GM12878 (cell line): ENCODE results near the gene GSTM2. TPM values are rescaled to one million over a fixed set of nuclear protein-coding genes. Genes with fewer than 3 reads are reported as not detected.
"Not testable (repeated sequence)": the region's sequence is repeated elsewhere in the genome, so short reads cannot be mapped to it uniquely, and the experiment has no call there.

ENCODE experiments used
- ATAC-seq: fragments of 200-7000 bp; cut with Tn5 transposase; 3 replicates; pipeline ENCODE4 v1.9.1; 2020; ENCODE audit warnings: mild to moderate bottlenecking, moderate library complexity
- BruUV-seq: library from RNA; stranded (reverse); fragments of 400-500 nt; replicated peaks from 2 replicates; lab custom pipeline; 2021; lab: Mats Ljungman, UMichigan
- CTCF ChIA-PET: fragments of 300-600 bp; sonication (Branson Sonifier 250); formaldehyde crosslinking; extraction: SDS; loops from one replicate; lab custom pipeline; 2021; ENCODE audit warnings: inconsistent platforms; lab: Yijun Ruan, JAX
- POLR2A ChIA-PET: fragments of 350-600 bp; formaldehyde crosslinking; extraction: SDS; loops from one replicate; lab custom pipeline; 2021; ENCODE audit warnings: inconsistent platforms; lab: Charles Lee
- RAD21 ChIA-PET: fragments of 300-600 bp; sonication (Branson Sonifier 250); formaldehyde crosslinking; loops from one replicate; lab custom pipeline; 2023; ENCODE audit warnings: antibody characterized with exemption; ENCODE audit not compliant: unreplicated experiment; lab: Charles Lee
- SMC1A ChIA-PET: fragments of 300-600 bp; sonication (Branson Sonifier 250); formaldehyde crosslinking; loops from one replicate; lab custom pipeline; 2023; ENCODE audit not compliant: unreplicated experiment, uncharacterized antibody; lab: Charles Lee
- DNase-seq: peaks from one replicate; pipeline ENCODE4 v3.0.0-alpha.2; 2011; ENCODE audit warnings: low read depth, low spot score
- FAIRE-seq: peaks from 3 replicates; lab custom pipeline; 2011; peaks lifted over from hg19 to GRCh38; lab: Jason Lieb, UNC
- H2AFZ ChIP-seq: 2 replicates; pipeline ENCODE4 v1.6.0; 2011; ENCODE audit warnings: low read depth, low read length, control low read depth; ENCODE audit not compliant: control insufficient read depth
- H3K27ac ChIP-seq: 2 replicates; pipeline ENCODE4 v1.5.1; 2011; ENCODE audit warnings: control low read depth; ENCODE audit not compliant: control insufficient read depth, insufficient read depth
- H3K27me3 ChIP-seq, 2 experiments: replicated peaks in 1 of 2; 2 replicates each; pipeline versions ENCODE4 v1.6.0 to v1.6.1; 2011; ENCODE audit warnings: low read length in 1 of 2; ENCODE audit not compliant: control insufficient read depth in 2 of 2, insufficient read depth in 2 of 2
- H3K36me3 ChIP-seq, 2 experiments: 2 replicates each; pipeline ENCODE4 v1.5.1; 2011; ENCODE audit warnings: low read length in 1 of 2; ENCODE audit not compliant: control insufficient read depth in 2 of 2, insufficient read depth in 2 of 2
- H3K4me1 ChIP-seq: 2 replicates; pipeline ENCODE4 v1.6.1; 2011; ENCODE audit warnings: mild to moderate bottlenecking, low read length, moderate library complexity, mixed read lengths; ENCODE audit not compliant: control insufficient read depth, insufficient read depth
- H3K4me2 ChIP-seq: 2 replicates; pipeline ENCODE4 v1.6.0; 2011; ENCODE audit warnings: control low read depth; ENCODE audit not compliant: control insufficient read depth, insufficient read depth
- H3K4me3 ChIP-seq: fragments of 200-600 bp; sonication (generic); 2 replicates; pipeline ENCODE4 v1.5.1; 2016
- H3K79me2 ChIP-seq: 2 replicates; pipeline ENCODE4 v1.6.0; 2011; ENCODE audit warnings: low read length; ENCODE audit not compliant: control insufficient read depth, insufficient read depth
- H3K9ac ChIP-seq: 2 replicates; pipeline ENCODE4 v1.8.0; 2011; ENCODE audit warnings: low read length, control low read depth, mixed read lengths; ENCODE audit not compliant: control insufficient read depth, insufficient read depth
- H3K9me3 ChIP-seq: replicated peaks from 3 replicates; pipeline ENCODE4 v1.5.1; 2011; ENCODE audit warnings: mild to moderate bottlenecking, low read length; ENCODE audit not compliant: control insufficient read depth, insufficient read depth
- H4K20me1 ChIP-seq: 2 replicates; pipeline ENCODE4 v1.6.0; 2011; ENCODE audit not compliant: control insufficient read depth, insufficient read depth
- ASH2L ChIP-seq: fragments of 300-600, 200-600 bp; sonication (generic); IDR thresholded peaks from 2 replicates; pipeline ENCODE4 v1.6.1; 2017; ENCODE audit warnings: low read depth, mild to moderate bottlenecking, borderline replicate concordance
- MYC ChIP-seq: IDR thresholded peaks from 2 replicates; pipeline ENCODE4 v1.6.1; 2011; ENCODE audit warnings: mild to moderate bottlenecking, low read length, moderate library complexity, inconsistent platforms; ENCODE audit not compliant: insufficient read depth, insufficient replicate concordance, insufficient read length, severe bottlenecking
- TARDBP ChIP-seq: IDR thresholded peaks from 2 replicates; pipeline ENCODE4 v1.6.1; 2016; ENCODE audit warnings: borderline replicate concordance
- ZNF384 ChIP-seq: IDR thresholded peaks from 2 replicates; pipeline ENCODE4 v1.6.1; 2012; ENCODE audit warnings: low read depth, mild to moderate bottlenecking, low read length, improper control_type of control experiment, borderline replicate concordance
- WGBS: methylation state at CpG from one replicate; pipeline ENCODE4 v1.1.6; 2016; ENCODE audit warnings: low lambda C conversion rate; ENCODE audit not compliant: insufficient replicate concordance, insufficient coverage; ENCODE audit errors: missing lambda C conversion rate; 5-methylcytosine and 5-hydroxymethylcytosine counted together
- in situ Hi-C: fragments of 300-500 bp; cut with MboI; formaldehyde crosslinking; loops from 9 replicates; pipeline ENCODE4 v1.14.3; 2018; ENCODE audit warnings: mixed read lengths
- intact Hi-C: fragments of 100-400 bp; cut with micrococcal nuclease; formaldehyde crosslinking; loops from one replicate; pipeline ENCODE4 v1.14.2; 2022; ENCODE audit not compliant: unreplicated experiment
- polyA plus RNA-seq, 11 experiments: library from polyadenylated mRNA; depleted of rRNA in 4 of 11; unstranded in 6 of 11; stranded (reverse) in 5 of 11; fragments of >200 nt; fragmentation: Nextera tagmentation in 4 of 11; fragmentation: Illumina TruSeq in 1 of 11; extraction: Ambion mirVana in 4 of 11; extraction: Trizol in 1 of 11; gene quantifications; 1 replicate in 1 of 11; 2 replicates in 10 of 11; pipeline versions ENCODE4 v1.2.1 to v1.2.3, GENCODE V29; 2011 to 2016; ENCODE audit warnings: inconsistent platforms in 2 of 11, missing spikeins in 2 of 11, low read depth in 1 of 11
- total RNA-seq, 4 experiments: library from RNA; depleted of rRNA in 3 of 4; stranded (reverse); fragments of >200 nt in 3 of 4; fragmentation: Illumina TruSeq in 1 of 4; extraction: Trizol in 1 of 4; gene quantifications; 2 replicates each; pipeline versions ENCODE4 v1.2.1 to v1.2.3, GENCODE V29; 2013 to 2021
- TF ChIP-seq, protein P1 (sequence below): fragments of 450-650 bp; IDR thresholded peaks from 2 replicates; pipeline ENCODE4 v1.6.1; 2018; ENCODE audit warnings: mild to moderate bottlenecking, low read depth, moderate library complexity; ENCODE audit not compliant: partially characterized antibody
- TF ChIP-seq, protein P2 (sequence below): fragments of 450-650 bp; IDR thresholded peaks from 2 replicates; pipeline ENCODE4 v1.6.1; 2017; ENCODE audit warnings: mild to moderate bottlenecking, moderate library complexity
- TF ChIP-seq, protein P3 (sequence below): IDR thresholded peaks from 2 replicates; pipeline ENCODE4 v1.6.1; 2012; ENCODE audit warnings: low read depth, low read length, improper control_type of control experiment

Gene GSTM2
- total and polyA plus RNA-seq, 10 of the 15 experiments (the other 5 are each of a cell fraction or from before 2014, with no cell fraction given), result 8.3 to 32.3 (median 20.2) TPM

DNA sequence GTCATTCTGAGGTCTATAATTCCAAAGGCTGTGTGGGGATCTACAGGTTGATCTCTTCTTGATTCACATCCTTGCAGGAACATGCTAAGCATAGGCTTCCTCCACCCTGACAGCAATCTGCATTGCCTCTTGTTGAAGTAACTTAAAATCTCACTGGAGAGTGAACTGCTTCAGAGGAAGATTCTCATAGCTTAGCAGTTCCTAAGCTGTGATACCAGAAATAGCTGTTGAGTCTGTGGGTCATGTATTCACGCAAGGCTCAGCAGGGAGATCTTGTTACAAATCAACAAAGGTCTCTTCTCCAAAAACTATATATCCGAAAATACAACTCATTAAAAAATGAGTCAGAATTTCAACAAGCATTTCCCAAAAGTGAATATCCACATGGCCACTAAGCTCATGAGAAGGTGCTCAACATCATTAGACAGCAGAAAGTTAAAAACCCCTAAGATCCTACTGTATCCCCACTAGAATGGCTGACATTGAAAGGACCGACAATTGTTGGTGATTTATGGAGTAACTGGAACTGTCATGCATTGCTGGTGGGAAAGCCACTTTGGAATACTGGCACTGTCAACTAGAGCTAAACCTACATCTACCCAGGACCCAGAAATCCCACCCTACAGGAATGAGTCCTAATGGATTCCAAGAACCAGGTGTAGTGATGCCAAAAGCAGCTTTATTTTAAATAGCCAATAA, 9.0 kb downstream of the GSTM2 start:
- in situ Hi-C loops, BruUV-seq, H3K9ac ChIP-seq, H3K4me2 ChIP-seq, SMC1A ChIA-PET, H3K27me3 ChIP-seq, RAD21 ChIA-PET, DNase-seq, H3K79me2 ChIP-seq, intact Hi-C loops, H3K36me3 ChIP-seq, H4K20me1 ChIP-seq, FAIRE-seq, H3K4me3 ChIP-seq, H2AFZ ChIP-seq, H3K9me3 ChIP-seq, H3K27ac ChIP-seq, CTCF ChIA-PET, ATAC-seq, H3K4me1 ChIP-seq, POLR2A ChIA-PET: not testable (repeated sequence)
- WGBS, result 57% methylated on average over 3 of the region's 3 CpGs

DNA sequence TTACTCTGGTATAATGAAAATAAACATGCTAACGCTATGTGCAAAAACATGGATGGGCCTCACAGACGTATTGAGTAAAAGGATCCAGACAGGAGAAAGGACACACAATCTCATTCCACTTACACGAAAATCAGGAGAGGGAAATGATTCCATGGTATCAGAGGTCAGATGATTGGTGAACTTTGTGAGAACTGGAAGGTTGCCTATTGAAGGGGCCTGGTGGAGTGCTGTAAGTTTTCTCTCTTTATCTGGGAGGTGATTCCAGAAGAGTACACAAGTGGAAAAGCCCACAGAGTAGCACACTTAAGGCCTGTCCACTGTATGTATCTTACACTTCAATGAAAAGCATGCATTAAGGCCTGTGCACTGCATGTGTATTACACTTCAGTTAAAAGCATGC, 9.6 kb downstream of the GSTM2 start:
- Histone ChIP-seq H3K9ac (no peak overlapping the region), H3K9me3 (no peaks in the 10 kb centered on the region), H4K20me1 (no peaks in the 10 kb centered on the region), H3K79me2 (no peaks in the 10 kb centered on the region), H2AFZ (no peak overlapping the region), H3K4me2 (no peak overlapping the region), H3K4me3 (no peak overlapping the region), H3K4me1 (no peaks in the 10 kb centered on the region), H3K36me3 (no peaks in the 10 kb centered on the region), H3K27ac (no peak overlapping the region), H3K27me3 (no peaks in the 10 kb centered on the region)
- 73% methylated on average over 3 of the region's 3 CpGs for WGBS
- intact Hi-C loops, result no loop called here
- BruUV-seq, result no TSS peak
- POLR2A ChIA-PET, result no interaction called here
- no peak for ATAC-seq
- CTCF ChIA-PET, result no interaction called here
- in situ Hi-C loops, result no loop called here
- RAD21 ChIA-PET, result no interaction called here
- no peak for DNase-seq
- SMC1A ChIA-PET, result no interaction called here
- no peak for FAIRE-seq
- no peak for TF ChIP-seq ZNF384
- TF ChIP-seq TARDBP, result no peak
- TF ChIP-seq, protein P1, sequence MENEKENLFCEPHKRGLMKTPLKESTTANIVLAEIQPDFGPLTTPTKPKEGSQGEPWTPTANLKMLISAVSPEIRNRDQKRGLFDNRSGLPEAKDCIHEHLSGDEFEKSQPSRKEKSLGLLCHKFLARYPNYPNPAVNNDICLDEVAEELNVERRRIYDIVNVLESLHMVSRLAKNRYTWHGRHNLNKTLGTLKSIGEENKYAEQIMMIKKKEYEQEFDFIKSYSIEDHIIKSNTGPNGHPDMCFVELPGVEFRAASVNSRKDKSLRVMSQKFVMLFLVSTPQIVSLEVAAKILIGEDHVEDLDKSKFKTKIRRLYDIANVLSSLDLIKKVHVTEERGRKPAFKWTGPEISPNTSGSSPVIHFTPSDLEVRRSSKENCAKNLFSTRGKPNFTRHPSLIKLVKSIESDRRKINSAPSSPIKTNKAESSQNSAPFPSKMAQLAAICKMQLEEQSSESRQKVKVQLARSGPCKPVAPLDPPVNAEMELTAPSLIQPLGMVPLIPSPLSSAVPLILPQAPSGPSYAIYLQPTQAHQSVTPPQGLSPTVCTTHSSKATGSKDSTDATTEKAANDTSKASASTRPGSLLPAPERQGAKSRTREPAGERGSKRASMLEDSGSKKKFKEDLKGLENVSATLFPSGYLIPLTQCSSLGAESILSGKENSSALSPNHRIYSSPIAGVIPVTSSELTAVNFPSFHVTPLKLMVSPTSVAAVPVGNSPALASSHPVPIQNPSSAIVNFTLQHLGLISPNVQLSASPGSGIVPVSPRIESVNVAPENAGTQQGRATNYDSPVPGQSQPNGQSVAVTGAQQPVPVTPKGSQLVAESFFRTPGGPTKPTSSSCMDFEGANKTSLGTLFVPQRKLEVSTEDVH, result no peak
- TF ChIP-seq, protein P2, sequence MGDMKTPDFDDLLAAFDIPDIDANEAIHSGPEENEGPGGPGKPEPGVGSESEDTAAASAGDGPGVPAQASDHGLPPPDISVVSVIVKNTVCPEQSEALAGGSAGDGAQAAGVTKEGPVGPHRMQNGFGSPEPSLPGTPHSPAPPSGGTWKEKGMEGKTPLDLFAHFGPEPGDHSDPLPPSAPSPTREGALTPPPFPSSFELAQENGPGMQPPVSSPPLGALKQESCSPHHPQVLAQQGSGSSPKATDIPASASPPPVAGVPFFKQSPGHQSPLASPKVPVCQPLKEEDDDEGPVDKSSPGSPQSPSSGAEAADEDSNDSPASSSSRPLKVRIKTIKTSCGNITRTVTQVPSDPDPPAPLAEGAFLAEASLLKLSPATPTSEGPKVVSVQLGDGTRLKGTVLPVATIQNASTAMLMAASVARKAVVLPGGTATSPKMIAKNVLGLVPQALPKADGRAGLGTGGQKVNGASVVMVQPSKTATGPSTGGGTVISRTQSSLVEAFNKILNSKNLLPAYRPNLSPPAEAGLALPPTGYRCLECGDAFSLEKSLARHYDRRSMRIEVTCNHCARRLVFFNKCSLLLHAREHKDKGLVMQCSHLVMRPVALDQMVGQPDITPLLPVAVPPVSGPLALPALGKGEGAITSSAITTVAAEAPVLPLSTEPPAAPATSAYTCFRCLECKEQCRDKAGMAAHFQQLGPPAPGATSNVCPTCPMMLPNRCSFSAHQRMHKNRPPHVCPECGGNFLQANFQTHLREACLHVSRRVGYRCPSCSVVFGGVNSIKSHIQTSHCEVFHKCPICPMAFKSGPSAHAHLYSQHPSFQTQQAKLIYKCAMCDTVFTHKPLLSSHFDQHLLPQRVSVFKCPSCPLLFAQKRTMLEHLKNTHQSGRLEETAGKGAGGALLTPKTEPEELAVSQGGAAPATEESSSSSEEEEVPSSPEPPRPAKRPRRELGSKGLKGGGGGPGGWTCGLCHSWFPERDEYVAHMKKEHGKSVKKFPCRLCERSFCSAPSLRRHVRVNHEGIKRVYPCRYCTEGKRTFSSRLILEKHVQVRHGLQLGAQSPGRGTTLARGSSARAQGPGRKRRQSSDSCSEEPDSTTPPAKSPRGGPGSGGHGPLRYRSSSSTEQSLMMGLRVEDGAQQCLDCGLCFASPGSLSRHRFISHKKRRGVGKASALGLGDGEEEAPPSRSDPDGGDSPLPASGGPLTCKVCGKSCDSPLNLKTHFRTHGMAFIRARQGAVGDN, result no peak
- no peak for TF ChIP-seq ASH2L
- TF ChIP-seq, protein P3, sequence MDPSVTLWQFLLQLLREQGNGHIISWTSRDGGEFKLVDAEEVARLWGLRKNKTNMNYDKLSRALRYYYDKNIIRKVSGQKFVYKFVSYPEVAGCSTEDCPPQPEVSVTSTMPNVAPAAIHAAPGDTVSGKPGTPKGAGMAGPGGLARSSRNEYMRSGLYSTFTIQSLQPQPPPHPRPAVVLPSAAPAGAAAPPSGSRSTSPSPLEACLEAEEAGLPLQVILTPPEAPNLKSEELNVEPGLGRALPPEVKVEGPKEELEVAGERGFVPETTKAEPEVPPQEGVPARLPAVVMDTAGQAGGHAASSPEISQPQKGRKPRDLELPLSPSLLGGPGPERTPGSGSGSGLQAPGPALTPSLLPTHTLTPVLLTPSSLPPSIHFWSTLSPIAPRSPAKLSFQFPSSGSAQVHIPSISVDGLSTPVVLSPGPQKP, result no peak
- TF ChIP-seq MYC, result no peak
